Stimulated activated CD4-positive, alpha-beta T cell treated with anti-CD3 and anti-CD28 coated beads, TNF-alpha, amount 100 ng/mL, for 4 hours (primary cell): ENCODE measurements around the gene MYL2.

ENCODE experiments used
- DNase-seq, 3 experiments: peaks; one replicate each; pipeline ENCODE4 v3.0.0-alpha.2; 2020; ENCODE audit warnings: low read depth in 3 of 3

Gene MYL2

DNA sequence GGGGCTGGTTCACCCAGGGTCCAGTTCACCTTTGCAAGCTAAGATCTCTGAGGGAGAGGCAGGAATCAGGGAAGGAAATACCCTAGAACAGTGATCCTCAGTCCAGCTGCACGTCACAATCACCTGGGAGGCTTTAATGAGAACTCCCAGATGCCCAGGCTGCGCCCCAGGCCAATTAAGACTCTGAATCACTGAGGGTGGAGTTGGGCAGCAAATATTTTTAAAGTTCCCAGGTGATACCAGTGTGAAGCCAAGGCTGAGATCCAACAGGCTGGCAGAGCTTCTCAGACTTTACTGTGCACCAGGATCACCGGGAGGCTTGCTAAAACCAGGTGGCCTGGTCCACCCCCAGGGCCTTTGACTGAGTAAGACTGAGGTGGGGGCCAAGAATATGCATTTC is 23.8 kb downstream of the MYL2 start:
- no peak for DNase-seq

DNA sequence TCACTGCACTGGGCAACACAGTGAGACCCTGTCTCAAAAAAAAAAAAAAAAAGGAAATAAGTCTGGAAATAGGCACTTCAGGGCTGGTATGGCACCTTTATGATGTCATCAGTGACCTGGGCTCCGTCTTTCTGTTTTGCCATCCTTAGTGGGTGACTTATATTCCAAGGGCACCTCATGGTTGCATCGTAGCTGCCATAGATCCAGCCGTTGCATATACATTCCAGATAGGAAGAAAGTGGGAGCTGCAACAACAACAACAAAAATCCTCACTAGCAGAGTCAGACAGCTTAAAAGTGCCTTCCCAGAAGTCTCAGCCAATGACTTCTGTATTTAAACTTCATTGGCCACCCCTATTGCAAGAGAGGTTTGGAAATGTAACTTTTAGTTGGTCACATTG is 26.4 kb downstream of the MYL2 start:
- DNase-seq = no peak

DNA sequence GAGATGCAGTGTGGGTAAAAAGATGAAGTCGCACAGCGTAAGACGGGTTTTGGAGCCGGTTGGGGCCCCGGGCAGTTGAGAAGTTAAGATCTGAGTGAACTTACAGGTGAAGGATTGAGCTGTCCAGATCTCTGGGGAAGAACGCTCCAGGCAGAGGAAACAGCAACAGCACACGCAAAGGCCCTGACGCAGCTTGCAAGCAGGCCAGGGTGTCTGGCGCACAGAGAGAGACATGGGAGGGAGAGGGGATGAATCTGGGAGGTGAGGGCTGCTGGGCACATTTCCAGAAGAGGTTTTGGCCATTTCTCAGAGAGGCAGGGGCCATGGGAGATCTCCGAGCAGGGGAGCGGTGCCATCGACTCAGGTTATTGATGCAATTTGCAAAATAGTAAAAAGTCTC is 31.0 kb downstream of the MYL2 start:
- DNase-seq = no peak

DNA sequence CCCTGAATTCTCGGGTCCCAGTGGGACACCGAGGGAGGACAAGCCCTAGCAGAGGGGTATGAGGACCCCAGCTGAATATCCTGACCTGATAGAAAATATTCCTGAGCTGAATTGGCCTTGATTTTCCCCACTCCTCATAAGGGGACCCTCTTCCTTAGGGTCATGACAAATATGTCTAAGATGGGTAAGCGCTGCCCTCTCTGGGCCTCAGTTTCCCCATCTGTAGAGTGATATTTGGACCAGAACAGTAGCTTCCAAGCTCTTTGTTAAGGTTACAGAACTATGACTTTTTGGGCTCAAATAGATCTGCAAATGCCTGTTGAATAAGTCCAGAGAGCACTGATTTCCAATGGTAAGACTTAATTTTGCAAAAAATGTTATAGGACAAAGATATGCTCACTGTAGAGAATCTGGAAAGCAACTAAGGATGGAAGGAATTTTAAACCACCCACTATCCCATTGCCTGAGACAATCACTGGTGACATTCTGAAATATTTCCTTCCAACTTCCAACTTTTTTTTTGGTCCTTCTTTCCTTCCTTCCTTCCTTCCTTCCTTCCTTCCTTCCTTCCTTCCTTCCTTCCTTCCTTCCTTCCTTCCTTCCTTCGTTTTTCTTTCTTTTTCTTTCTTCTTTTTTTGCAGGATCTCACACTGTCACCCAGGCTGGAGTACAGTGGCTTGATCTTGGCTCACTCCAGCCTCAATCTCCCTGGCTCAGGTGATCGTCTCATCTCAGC is 32.0 kb downstream of the MYL2 start:
- DNase-seq = no peak

DNA sequence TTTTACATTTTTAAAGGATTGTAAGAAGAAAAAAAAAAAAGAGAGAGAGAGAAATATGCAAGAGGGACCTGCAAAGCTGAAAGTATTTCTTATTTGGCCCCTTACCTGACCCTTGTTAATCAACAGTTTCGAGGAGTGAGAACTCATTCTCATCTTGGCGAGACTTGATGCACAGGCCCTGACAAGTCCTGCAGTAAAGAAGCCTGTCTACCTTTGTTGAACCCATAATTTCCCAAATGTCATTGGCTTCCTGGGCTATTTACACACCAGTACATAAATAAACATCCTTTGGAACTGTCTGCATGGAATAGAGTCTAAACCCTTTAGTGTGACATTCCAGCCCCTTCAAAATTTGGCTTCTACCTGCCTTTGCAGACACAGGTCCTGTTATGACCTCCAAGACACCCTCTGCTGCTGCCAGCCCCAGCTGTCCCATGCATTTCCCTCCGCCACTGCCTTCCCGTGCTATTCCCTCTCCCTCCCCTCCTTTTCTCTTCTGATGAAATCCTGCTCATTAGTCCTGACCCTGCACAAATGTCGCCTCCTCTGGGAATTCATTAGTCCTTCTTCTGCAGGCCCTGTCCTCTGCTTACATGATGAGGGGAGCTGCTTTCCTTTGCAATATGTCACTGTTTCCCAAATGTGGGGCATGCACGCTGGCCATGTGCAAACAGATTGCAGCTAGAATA is 35.1 kb downstream of the MYL2 start:
- no peak for DNase-seq

DNA sequence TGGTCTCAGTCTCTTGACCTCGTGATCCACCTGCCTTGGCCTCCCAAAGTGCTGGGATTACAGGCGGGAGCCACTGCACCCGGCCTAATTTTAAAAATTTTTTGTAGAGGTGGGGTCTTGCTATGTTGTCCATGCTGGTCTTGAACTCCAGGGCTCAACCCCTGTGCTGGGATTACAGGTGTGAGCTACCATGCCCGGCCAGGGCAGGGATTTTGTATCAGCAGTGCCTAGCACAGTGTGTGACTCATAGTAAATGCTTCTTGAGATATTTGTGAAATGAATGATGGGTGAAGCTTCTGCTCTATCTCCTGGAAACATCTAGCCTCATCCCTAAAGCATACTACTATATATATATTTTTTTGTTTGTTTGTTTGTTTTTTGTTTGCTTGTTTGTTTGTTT is 37.1 kb downstream of the MYL2 start:
- DNase-seq = no peak

DNA sequence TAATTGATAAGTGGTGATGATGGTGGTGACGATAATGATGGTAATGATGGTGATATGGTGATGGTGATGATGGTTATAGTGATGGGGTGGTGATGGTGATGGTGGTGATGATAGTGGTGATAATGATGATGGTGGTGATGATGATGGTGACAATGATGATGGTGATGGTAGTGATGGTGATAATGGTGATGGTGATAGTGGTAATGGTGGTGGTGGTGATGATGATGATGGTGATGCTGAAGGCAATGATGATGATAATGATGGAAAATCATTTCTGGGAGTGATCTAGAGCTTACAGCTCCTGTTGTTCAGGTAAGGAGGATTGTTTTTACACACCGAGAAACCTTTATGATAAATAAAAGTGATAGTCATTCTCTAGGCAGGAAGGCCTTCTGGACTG is 39.7 kb downstream of the MYL2 start:
- DNase-seq = no peak

DNA sequence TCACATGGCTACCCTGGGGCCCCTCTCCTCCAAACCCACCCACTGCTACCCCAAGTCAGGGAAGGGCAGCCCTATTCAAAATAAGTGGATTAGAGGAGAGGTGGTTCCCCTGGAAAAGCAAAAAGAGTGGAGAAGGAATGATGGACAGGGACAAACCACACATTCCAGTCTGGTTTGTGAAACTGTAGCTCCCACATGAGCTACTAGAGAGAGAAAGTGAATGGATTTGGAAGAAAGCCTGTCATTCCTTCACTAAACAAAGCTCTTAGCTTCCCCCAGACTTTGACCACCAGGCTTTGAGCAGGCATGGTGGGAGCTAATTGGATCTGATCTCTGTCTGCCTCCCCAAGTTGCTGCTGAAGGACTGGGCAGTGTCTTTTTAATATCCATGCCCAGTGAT is 45.6 kb downstream of the MYL2 start:
- DNase-seq = no peak

DNA sequence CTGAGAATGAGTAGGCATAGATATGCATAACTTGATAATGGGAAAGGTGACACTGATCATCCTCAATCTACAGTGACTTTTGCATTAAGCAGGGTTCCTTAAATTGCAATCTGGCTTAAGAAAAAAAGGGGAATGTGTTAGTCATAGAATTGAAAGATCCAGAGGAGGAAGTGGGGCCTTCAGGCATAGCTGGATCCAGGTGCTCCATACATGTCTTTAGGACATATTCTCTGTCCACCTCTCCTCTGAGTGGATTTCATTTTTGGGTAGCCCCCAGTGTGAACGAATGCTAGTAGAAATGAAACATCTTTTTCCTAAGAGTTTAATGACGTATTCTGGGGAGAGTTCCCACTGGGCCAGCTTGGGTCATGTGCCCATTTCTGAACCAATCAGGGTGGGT is 46.0 kb downstream of the MYL2 start:
- no peak for DNase-seq

DNA sequence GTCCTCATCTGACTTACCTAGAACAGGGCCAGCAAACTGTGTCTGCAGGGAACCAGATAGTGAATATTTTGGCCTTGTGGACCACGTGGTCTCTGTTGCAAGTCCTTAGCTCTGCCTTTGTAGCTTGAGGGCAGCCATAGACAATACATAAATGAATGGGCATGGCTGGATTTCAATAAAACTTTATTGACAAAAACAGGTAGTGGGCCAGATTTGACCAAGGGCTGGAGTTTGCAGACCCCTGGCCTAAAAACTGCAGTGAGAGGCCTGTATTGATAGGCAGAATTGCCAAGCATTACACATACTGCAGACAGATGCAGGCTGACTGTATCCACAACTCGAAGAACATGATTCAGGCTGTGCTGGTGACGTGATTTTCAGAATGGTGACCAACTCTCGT is 48.3 kb downstream of the MYL2 start:
- no peak for DNase-seq

DNA sequence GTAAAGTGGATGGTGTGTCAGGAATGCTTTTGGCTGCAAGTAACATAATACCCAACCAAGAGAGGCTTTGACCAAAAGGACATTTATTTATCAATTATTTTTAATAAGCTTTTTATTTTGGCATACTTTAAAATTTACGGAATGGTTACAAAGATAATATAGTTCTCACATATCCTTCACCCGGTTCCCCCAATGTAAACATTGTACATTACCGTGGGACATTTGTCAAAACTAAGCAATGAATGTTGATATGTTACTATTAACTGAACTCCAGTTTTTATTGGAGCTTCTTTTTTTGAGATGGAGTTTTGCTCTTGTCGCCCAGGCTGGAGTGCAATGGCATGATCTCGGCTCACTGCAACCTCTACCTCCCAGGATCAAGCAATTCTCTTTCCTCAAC is 50.6 kb downstream of the MYL2 start:
- DNase-seq = no peak

DNA sequence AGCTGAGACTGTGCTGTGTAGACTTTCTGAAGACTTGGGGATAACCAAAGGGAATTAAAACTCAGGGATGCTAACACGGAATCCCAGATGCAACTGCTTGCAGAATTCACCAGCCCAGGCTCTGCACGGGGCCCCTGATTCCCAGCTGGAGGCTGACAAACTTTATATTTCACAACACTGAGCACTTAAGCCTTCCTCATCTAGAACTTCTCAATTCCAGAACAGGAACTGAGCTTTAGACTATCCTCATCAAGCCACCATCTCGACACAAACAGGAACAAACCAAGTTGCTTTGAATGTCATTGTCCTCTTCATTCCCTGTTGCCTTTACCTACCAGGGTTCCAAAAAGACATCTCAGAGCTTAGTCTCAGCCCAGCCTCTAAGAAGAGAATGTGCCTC is 51.4 kb downstream of the MYL2 start:
- no peak for DNase-seq

DNA sequence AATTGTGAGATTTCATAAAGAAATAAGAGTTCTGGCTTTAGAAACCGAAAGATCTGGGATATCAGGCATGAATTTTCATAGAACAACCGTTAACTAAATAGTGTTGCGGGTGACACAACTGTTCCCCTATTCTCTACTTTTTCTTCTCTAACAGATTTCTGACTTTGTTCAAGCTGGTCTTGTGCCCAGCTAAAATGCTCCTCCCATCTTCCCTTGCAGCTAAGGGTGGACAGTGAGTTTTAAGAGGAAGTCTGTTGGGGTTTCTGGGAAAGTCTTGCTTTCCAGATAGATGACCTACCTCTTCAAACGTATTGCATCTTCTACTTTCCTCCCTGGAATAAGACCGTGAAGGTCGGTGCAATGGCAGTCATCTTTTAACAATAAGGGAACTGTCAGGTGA is 54.9 kb downstream of the MYL2 start:
- no peak for DNase-seq

DNA sequence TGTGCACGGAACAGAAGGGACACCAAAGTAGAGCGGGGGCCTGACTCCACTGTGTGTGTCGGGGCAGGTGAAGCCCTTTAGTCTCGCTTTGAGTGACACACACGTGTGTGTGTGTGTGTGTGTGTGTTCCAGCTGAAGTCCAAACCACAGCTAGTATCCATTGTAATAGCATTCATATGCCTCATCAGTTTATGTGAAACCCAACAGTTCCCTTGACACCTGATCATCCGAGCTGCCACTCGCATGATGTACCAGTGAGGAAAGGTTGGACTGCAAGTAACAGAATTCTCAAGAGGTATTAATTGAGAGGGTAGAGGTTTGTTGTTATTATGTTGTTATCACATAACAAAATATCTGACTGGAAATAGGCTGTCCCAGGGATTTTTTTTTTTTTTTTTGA is 57.2 kb downstream of the MYL2 start:
- no peak for DNase-seq

DNA sequence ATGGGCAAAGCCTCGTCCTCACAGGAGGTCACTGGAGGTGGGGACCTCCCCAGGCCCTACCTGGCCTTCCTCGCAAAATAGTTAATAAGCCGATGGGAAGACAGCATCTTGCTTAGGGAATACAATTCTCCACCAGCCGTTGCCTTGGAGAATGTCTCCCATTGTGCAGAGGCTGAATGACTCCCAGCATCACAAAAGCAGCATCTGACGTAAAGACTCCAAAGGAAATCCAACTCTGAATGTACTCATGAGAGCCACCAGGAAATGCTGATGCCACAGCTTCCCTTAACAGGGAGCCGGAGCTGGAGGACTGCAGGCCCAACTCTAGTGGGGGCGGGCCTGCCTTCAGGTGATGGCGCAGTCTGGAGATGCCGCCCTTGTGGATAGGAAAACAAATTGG is 58.0 kb downstream of the MYL2 start:
- no peak for DNase-seq

DNA sequence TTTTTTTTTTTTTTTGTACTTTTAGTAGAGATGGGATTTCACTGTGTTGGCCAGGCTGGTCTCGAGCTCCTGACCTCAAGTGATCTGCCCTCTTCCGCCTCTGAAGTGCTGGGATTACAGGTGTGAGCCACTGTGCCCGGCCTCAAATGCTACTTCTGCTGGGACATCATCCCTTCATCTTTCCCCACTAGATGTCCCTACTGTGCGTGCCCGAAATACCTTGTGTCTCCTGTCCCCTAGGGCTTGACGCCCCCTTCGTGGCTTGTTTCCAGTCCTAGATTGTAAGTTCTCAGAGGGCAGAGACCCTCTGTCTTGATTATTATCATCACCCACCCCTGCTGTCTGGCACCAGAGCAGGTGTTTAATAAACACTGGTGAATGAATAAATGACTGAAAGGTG is 58.6 kb downstream of the MYL2 start:
- DNase-seq = no peak
